CD8-positive, alpha-beta memory T cell (primary cell): ENCODE measurements around the gene RASA3. TPM values are rescaled to one million over a fixed set of nuclear protein-coding genes. Genes with fewer than 3 reads are reported as not detected.

ENCODE experiments used
- CTCF ChIA-PET: fragments of 350-600 bp; sonication (Branson Sonifier 250); formaldehyde crosslinking; loops from one replicate; lab custom pipeline; 2021; ENCODE audit warnings: antibody characterized with exemption; lab: Charles Lee
- POLR2A ChIA-PET: fragments of 350-600 bp; sonication (Branson Sonifier 250); formaldehyde crosslinking; loops from one replicate; lab custom pipeline; 2021; ENCODE audit warnings: antibody characterized with exemption; lab: Charles Lee
- DNase-seq, 5 donors: peaks; one replicate each; pipeline versions ENCODE4 v3.0.0 to v3.0.0-alpha.2; 2020 to 2022; ENCODE audit warnings: mixed read lengths in 1 of 5
- H3K27ac ChIP-seq: one replicate; pipeline ENCODE4 v1.7.0; 2013; ENCODE audit warnings: low read depth, mild to moderate bottlenecking, low read length, moderate library complexity
- H3K27me3 ChIP-seq: 2 replicates; pipeline ENCODE4 v1.7.0; 2013; ENCODE audit warnings: low read length, mild to moderate bottlenecking; ENCODE audit not compliant: insufficient read depth, poor library complexity, severe bottlenecking
- H3K36me3 ChIP-seq: 2 replicates; pipeline ENCODE4 v1.7.0; 2013; ENCODE audit warnings: mild to moderate bottlenecking, low read length, moderate library complexity; ENCODE audit not compliant: insufficient read depth
- H3K4me1 ChIP-seq: 2 replicates; pipeline ENCODE4 v1.7.0; 2013; ENCODE audit warnings: mild to moderate bottlenecking, low read length, moderate library complexity; ENCODE audit not compliant: insufficient read depth
- H3K4me3 ChIP-seq: 2 replicates; pipeline ENCODE4 v1.7.0; 2013; ENCODE audit warnings: mild to moderate bottlenecking, low read length
- H3K9me3 ChIP-seq: 2 replicates; pipeline ENCODE4 v1.7.0; 2013; ENCODE audit warnings: mild to moderate bottlenecking, low read length
- H3K27ac Mint-ChIP-seq, 8 donors: one replicate each; pipeline ENCODE4 v1.8.0; 2020 to 2021; ENCODE audit warnings: mixed read lengths in 8 of 8, mild to moderate bottlenecking in 6 of 8, inconsistent platforms in 3 of 8, moderate library complexity in 3 of 8
- H3K27me3 Mint-ChIP-seq, 2 donors: one replicate each; pipeline ENCODE4 v1.8.0; 2020 to 2021; ENCODE audit warnings: mixed read lengths in 2 of 2, mild to moderate bottlenecking in 1 of 2, moderate library complexity in 1 of 2
- H3K36me3 Mint-ChIP-seq, 3 donors: one replicate each; pipeline ENCODE4 v1.8.0; 2020 to 2021; ENCODE audit warnings: mixed read lengths in 3 of 3, inconsistent platforms in 1 of 3, mild to moderate bottlenecking in 1 of 3
- H3K4me1 Mint-ChIP-seq, 3 donors: one replicate each; pipeline ENCODE4 v1.8.0; 2020 to 2021; ENCODE audit warnings: mixed read lengths in 3 of 3, inconsistent platforms in 1 of 3, mild to moderate bottlenecking in 1 of 3
- H3K4me3 Mint-ChIP-seq, 7 donors: one replicate each; pipeline ENCODE4 v1.8.0; 2020 to 2021; ENCODE audit warnings: mixed read lengths in 7 of 7, mild to moderate bottlenecking in 6 of 7, moderate library complexity in 4 of 7, inconsistent platforms in 2 of 7
- H3K9me3 Mint-ChIP-seq, 5 donors: one replicate each; pipeline ENCODE4 v1.8.0; 2020 to 2022; ENCODE audit warnings: mixed read lengths in 5 of 5, mild to moderate bottlenecking in 3 of 5, moderate library complexity in 2 of 5, inconsistent platforms in 1 of 5
- polyA plus RNA-seq: library from polyadenylated mRNA; unstranded; fragments of 300-500 nt; fragmentation: Illumina TruSeq; gene quantifications from one replicate; pipeline ENCODE4 v1.2.3, GENCODE V29; 2021
- total RNA-seq, 2 experiments: library from RNA; stranded (reverse); gene quantifications; one replicate each; pipeline ENCODE4 v1.2.3, GENCODE V29; 2021

Gene RASA3
- total and polyA plus RNA-seq, 3 experiments from 2014 or later: 26.4 to 123 (median 27.1) TPM

GRCh38 chr13:114069376-114070097 lies 62.9 kb downstream of the RASA3 start:
- DNase-seq: peak in 1 of 5 donors; percentile 17
- peaks cover 5 to 64% (median 19%) of the 10 kb centered on the region in 3 donors for H3K36me3 Mint-ChIP-seq
- no peak overlapping the region for H3K4me3 ChIP-seq
- H3K27me3 ChIP-seq: no peaks in the 10 kb centered on the region
- POLR2A ChIA-PET: no interaction called here
- H3K27ac ChIP-seq: no peak overlapping the region
- peaks cover 0 to 6% (median 0%) of the 10 kb centered on the region in 5 donors for H3K9me3 Mint-ChIP-seq
- CTCF ChIA-PET: interaction anchor here (1.1 to 2.7 kb wide), 2 partner anchors 41 to 157 kb away, joined by 3 to 13 read pairs; no protein-coding TSS in a partner anchor
- peaks cover 52 to 71% (median 68%) of the 10 kb centered on the region in 3 donors for H3K4me1 Mint-ChIP-seq
- H3K9me3 ChIP-seq: no peaks in the 10 kb centered on the region
- peaks cover 0 to 4% of the 10 kb centered on the region in 2 donors for H3K27me3 Mint-ChIP-seq
- H3K36me3 ChIP-seq: peaks cover 37% of the 10 kb centered on the region
- H3K4me3 Mint-ChIP-seq: peak overlapping the region in 1 of 7 donors; percentile 50
- H3K27ac Mint-ChIP-seq: peak overlapping the region in 4 of 8 donors; percentile 49 to 91 (median 64)
- peaks cover 47% of the 10 kb centered on the region for H3K4me1 ChIP-seq

- Mint-ChIP-seq H3K4me3 (peak overlapping the region in 5 of 7 donors; percentile 76 to 78 (median 76)), H3K4me1 (peaks cover 54 to 72% (median 71%) of the 10 kb centered on the region in 3 donors), H3K27me3 (peaks cover 0 to 4% of the 10 kb centered on the region in 2 donors), H3K36me3 (peaks cover 5 to 63% (median 16%) of the 10 kb centered on the region in 3 donors), H3K9me3 (peaks cover 0 to 3% (median 0%) of the 10 kb centered on the region in 5 donors), H3K27ac (peak overlapping the region; percentile 49 to 97 (median 89))
- no peaks in the 10 kb centered on the region for H3K27me3 ChIP-seq
- peaks cover 54% of the 10 kb centered on the region for H3K4me1 ChIP-seq
- ChIA-PET POLR2A (no interaction called here), CTCF (interaction anchor here (1.1 to 2.7 kb wide), 2 partner anchors 42 to 158 kb away, joined by 3 to 13 read pairs; no protein-coding TSS in a partner anchor)
- DNase-seq: peak in 1 of 5 donors; percentile 33
- H3K27ac ChIP-seq: no peak overlapping the region
- H3K36me3 ChIP-seq: peaks cover 31% of the 10 kb centered on the region
- no peak overlapping the region for H3K4me3 ChIP-seq
- H3K9me3 ChIP-seq: no peaks in the 10 kb centered on the region
These were observed 63.6 kb downstream of the RASA3 start for GRCh38 chr13:114068656-114069318.

- CTCF ChIA-PET: interaction anchor here (0.9 to 2.7 kb wide), 4 partner anchors 43 to 161 kb away, joined by 3 to 13 read pairs (median 4); no protein-coding TSS in a partner anchor
- POLR2A ChIA-PET: interaction anchor here (0.7 to 1.2 kb wide), 4 partner anchors 42 to 94 kb away, joined by 3 to 4 read pairs (median 3); no protein-coding TSS in a partner anchor
- peaks cover 5 to 63% (median 16%) of the 10 kb centered on the region in 3 donors for H3K36me3 Mint-ChIP-seq
These were observed 64.4 kb downstream of the RASA3 start for GRCh38 chr13:114067886-114068651.

GRCh38 chr13:114067381-114067885 lies 65.0 kb downstream of the RASA3 start:
- Histone ChIP-seq H3K27ac (peak overlapping the region; percentile 55), H3K4me3 (peak overlapping the region; percentile 40), H3K9me3 (no peaks in the 10 kb centered on the region), H3K4me1 (peaks cover 59% of the 10 kb centered on the region), H3K36me3 (peaks cover 18% of the 10 kb centered on the region), H3K27me3 (no peaks in the 10 kb centered on the region)
- ChIA-PET CTCF (interaction anchor here (0.7 to 2.7 kb wide), 5 partner anchors 43 to 180 kb away, joined by 3 to 13 read pairs (median 4); no protein-coding TSS in a partner anchor), POLR2A (interaction anchor here (0.7 to 1.2 kb wide), 4 partner anchors 42 to 95 kb away, joined by 3 to 4 read pairs (median 3); no protein-coding TSS in a partner anchor)
- Mint-ChIP-seq H3K4me1 (peaks cover 57 to 70% (median 68%) of the 10 kb centered on the region in 3 donors), H3K27ac (peak overlapping the region; percentile 78 to 97 (median 90)), H3K4me3 (peak overlapping the region; percentile 76 to 92 (median 77)), H3K9me3 (peaks cover 0 to 3% (median 0%) of the 10 kb centered on the region in 5 donors), H3K27me3 (peaks cover 0 to 4% of the 10 kb centered on the region in 2 donors), H3K36me3 (peaks cover 5 to 59% (median 11%) of the 10 kb centered on the region in 3 donors)
- DNase-seq: peak in 2 of 5 donors; percentile 27 to 45

More at GRCh38 chr13:114067886-114068651, 64.4 kb downstream of the RASA3 start:
- H3K9me3 ChIP-seq: no peaks in the 10 kb centered on the region
- H3K36me3 ChIP-seq: peaks cover 24% of the 10 kb centered on the region
- Mint-ChIP-seq H3K27me3 (peaks cover 0 to 4% of the 10 kb centered on the region in 2 donors), H3K9me3 (peaks cover 0 to 3% (median 0%) of the 10 kb centered on the region in 5 donors), H3K4me1 (peaks cover 59 to 74% (median 71%) of the 10 kb centered on the region in 3 donors), H3K4me3 (peak overlapping the region; percentile 76 to 92 (median 77)), H3K27ac (peak overlapping the region; percentile 78 to 97 (median 90))
- no peak overlapping the region for H3K27ac ChIP-seq
- peak in 3 of 5 donors; percentile 44 to 68 (median 53) for DNase-seq
- H3K27me3 ChIP-seq: no peaks in the 10 kb centered on the region
- peak overlapping the region; percentile 40 for H3K4me3 ChIP-seq
- peaks cover 59% of the 10 kb centered on the region for H3K4me1 ChIP-seq

GRCh38 chr13:114066956-114067355 lies 65.5 kb downstream of the RASA3 start:
- no peaks in the 10 kb centered on the region for H3K9me3 ChIP-seq
- H3K27me3 Mint-ChIP-seq: peaks cover 0 to 4% of the 10 kb centered on the region in 2 donors
- peaks cover 59% of the 10 kb centered on the region for H3K4me1 ChIP-seq
- peak overlapping the region; percentile 78 to 98 (median 90) for H3K27ac Mint-ChIP-seq
- ChIA-PET POLR2A (interaction anchor here (1.2 kb wide), 1 partner anchor 59 kb away, joined by 4 read pairs; no protein-coding TSS in a partner anchor), CTCF (interaction anchor here (0.7 to 2.7 kb wide), 5 partner anchors 44 to 180 kb away, joined by 3 to 13 read pairs (median 4); no protein-coding TSS in a partner anchor)
- DNase-seq: no peak
- peaks cover 57 to 70% (median 67%) of the 10 kb centered on the region in 3 donors for H3K4me1 Mint-ChIP-seq
- H3K4me3 Mint-ChIP-seq: peak overlapping the region; percentile 76 to 92 (median 77)
- H3K36me3 Mint-ChIP-seq: peaks cover 5 to 58% (median 7%) of the 10 kb centered on the region in 3 donors
- peaks cover 0 to 3% (median 0%) of the 10 kb centered on the region in 5 donors for H3K9me3 Mint-ChIP-seq
- peaks cover 13% of the 10 kb centered on the region for H3K36me3 ChIP-seq
- H3K4me3 ChIP-seq: no peak overlapping the region
- no peaks in the 10 kb centered on the region for H3K27me3 ChIP-seq
- H3K27ac ChIP-seq: peak overlapping the region; percentile 55

- Histone ChIP-seq H3K4me1 (peaks cover 59% of the 10 kb centered on the region), H3K27ac (peak overlapping the region; percentile 55), H3K36me3 (peaks cover 6% of the 10 kb centered on the region), H3K4me3 (peak overlapping the region; percentile 74), H3K9me3 (no peaks in the 10 kb centered on the region), H3K27me3 (no peaks in the 10 kb centered on the region)
- H3K36me3 Mint-ChIP-seq: peaks cover 3 to 55% (median 4%) of the 10 kb centered on the region in 3 donors
- H3K4me1 Mint-ChIP-seq: peaks cover 58 to 71% (median 64%) of the 10 kb centered on the region in 3 donors
- peaks cover 0 to 4% of the 10 kb centered on the region in 2 donors for H3K27me3 Mint-ChIP-seq
- POLR2A ChIA-PET: interaction anchor here (0.6 to 1.5 kb wide), 6 partner anchors 8 to 216 kb away, joined by 3 to 5 read pairs (median 4); partner anchors contain the start of gene UPF3A
- CTCF ChIA-PET: interaction anchor here (0.8 to 1.5 kb wide), 6 partner anchors 44 to 252 kb away, joined by 3 to 7 read pairs (median 4); no protein-coding TSS in a partner anchor
- H3K9me3 Mint-ChIP-seq: peaks cover 0 to 3% (median 0%) of the 10 kb centered on the region in 5 donors
- peak overlapping the region; percentile 84 to 93 (median 89) for H3K4me3 Mint-ChIP-seq
- H3K27ac Mint-ChIP-seq: peak overlapping the region; percentile 89 to 98 (median 94)
- peak in 1 of 5 donors; percentile 51 for DNase-seq
These were observed 66.3 kb downstream of the RASA3 start for GRCh38 chr13:114065926-114066774.
